Heart right ventricle (tissue), 16 donors: ENCODE data around the gene CD55. TPM values are rescaled to one million over a fixed set of nuclear protein-coding genes. Genes with fewer than 3 reads are reported as not detected.
A peak's percentile ranks its signal among the peaks of the same experiment; 100 is the strongest.

Experiments
- ATAC-seq, 8 donors: fragments of 200-7000 bp; cut with Tn5 transposase; one replicate each; pipeline ENCODE4 v1.9.1; 2020; ENCODE audit warnings: mild to moderate bottlenecking in 8 of 8, moderate library complexity in 8 of 8, moderate number of reproducible peaks in 1 of 8
- DNase-seq, 2 donors: peaks; one replicate each; pipeline ENCODE4 v3.0.0-alpha.2; 2020
- H3K27ac ChIP-seq, 10 donors: fragments of 200-600 bp; sonication (generic) in 2 of 10; one replicate each; pipeline versions ENCODE4 v1.5.0 to v1.8.0; 2020 to 2022; ENCODE audit warnings: mild to moderate bottlenecking in 3 of 10
- H3K27me3 ChIP-seq, 7 donors: fragments of 200-600 bp; one replicate each; pipeline ENCODE4 v1.8.0; 2021 to 2022; ENCODE audit warnings: mild to moderate bottlenecking in 2 of 7
- H3K36me3 ChIP-seq, 9 donors: fragments of 200-600 bp; sonication (generic) in 1 of 9; one replicate each; pipeline versions ENCODE4 v1.5.0 to v1.8.0; 2020 to 2022; ENCODE audit warnings: mild to moderate bottlenecking in 2 of 9
- H3K4me1 ChIP-seq, 9 donors: fragments of 200-600 bp; sonication (generic) in 1 of 9; one replicate each; pipeline versions ENCODE4 v1.5.0 to v1.8.0; 2020 to 2022; ENCODE audit warnings: mild to moderate bottlenecking in 4 of 9
- H3K4me3 ChIP-seq, 10 donors: fragments of 200-600 bp; sonication (generic) in 2 of 10; one replicate each; pipeline versions ENCODE4 v1.5.0 to v1.8.0; 2020 to 2022; ENCODE audit warnings: mild to moderate bottlenecking in 7 of 10, moderate library complexity in 2 of 10
- H3K9me3 ChIP-seq, 11 donors: fragments of 200-600 bp in 10 of 11; sonication (generic) in 2 of 11; one replicate each; pipeline versions ENCODE4 v1.5.0 to v1.8.0; 2013 to 2022; ENCODE audit warnings: mild to moderate bottlenecking in 2 of 11, control low read depth in 1 of 11, moderate library complexity in 1 of 11
- CTCF ChIP-seq, 9 donors: fragments of 200-600 bp; sonication (generic) in 2 of 9; IDR thresholded peaks; one replicate each; pipeline versions ENCODE4 v1.5.0 to v1.8.0; 2021 to 2022; ENCODE audit warnings: antibody characterized with exemption in 9 of 9, mild to moderate bottlenecking in 5 of 9, moderate library complexity in 1 of 9
- WGBS, 2 donors: extraction: QIAGEN DNeasy Blood & Tissue Kit; methylation state at CpG; one replicate each; pipeline ENCODE4 v1.1.7; 2013; ENCODE audit warnings: inconsistent platforms in 1 of 2; 5-methylcytosine and 5-hydroxymethylcytosine counted together
- intact Hi-C, 10 donors: fragments of 100-400 bp; cut with DNase I; formaldehyde crosslinking; loops; one replicate each; pipeline versions ENCODE4 v1.11.1 to v1.14.2; 2022
- polyA plus RNA-seq, 2 donors: library from polyadenylated mRNA; stranded (reverse); fragments of 200-250 nt; gene quantifications; one replicate each; pipeline ENCODE4 v1.2.3, GENCODE V29; 2013
- total RNA-seq, 10 donors: library from RNA; stranded (reverse); fragmentation: NEBNext Ultra II Directional in 3 of 10; extraction: Animal tissue kit (Norgen Biotek cat#: 25700) in 3 of 10; gene quantifications; one replicate each; pipeline versions ENCODE4 v1.2.1 to v1.2.4, GENCODE V29; 2021 to 2023
- donor health status: Arrhythmogenic right ventricular cardiomyopathy.
- donor health status: ischemic (EF 13 %, LVEDD 7.1; RV severe dilation, severe dysfunction).
- donor health status: healthy with polysubstance abuse.
- donor health status: DM: no; HTN: yes; CAD: no.
- donor health status: DM: no; HTN: no; CAD: no.
- donor health status: ischemic (EF 25% LVEDD 6.9; RV normal size, moderate dysfunction).
- donor health status: ischemic (EF 25% LVEDD 5.7; RV mildly dilated, moderate dysfunction).
- donor health status: healthy.
- donor health status: DM: yes; HTN: yes; CAD: no.
- donor health status: Ischemic cardiomyopathy.
- donor health status: ischemic (EF 35%, LVEDD 5.7; RV mildly dilated, moderate dysfunction).
- donor health status: nonischemic (EF 11% LVEDD 7.7; RV severe dilation, severe dysfunction).
- donor health status: DM: yes; HTN: yes; CAD: no.
- donor health status: PGD.
- donor health status: ischemic (EF 29% LVEDD 5.4; RV normal size, mild dysfunction).
- donor health status: nonischemic (EF 23%, LVEDD 6.1; RV moderate dilation, normal function).

Gene CD55
- total and polyA plus RNA-seq, 12 donors = 25.3 to 132 (median 81.4) TPM

GRCh38 chr1:207289756-207290155 lies 31.7 kb upstream of the CD55 start:
- no peak overlapping the region for H3K27ac ChIP-seq
- TF ChIP-seq CTCF (IDR thresholded peaks at IDR 0.05) = no peak
- peaks cover 0 to 7% (median 0%) of the 10 kb centered on the region in 11 donors for H3K9me3 ChIP-seq
- intact Hi-C loops = no loop called here
- H3K4me1 ChIP-seq = peaks cover 0 to 23% (median 4%) of the 10 kb centered on the region in 9 donors
- no peak overlapping the region for H3K4me3 ChIP-seq
- H3K27me3 ChIP-seq = no peaks in the 10 kb centered on the region
- no peaks in the 10 kb centered on the region for H3K36me3 ChIP-seq
- ATAC-seq (no peak), DNase-seq (no peak)

GRCh38 chr1:207291723-207292122 lies 29.8 kb upstream of the CD55 start:
- intact Hi-C loops = no loop called here
- H3K27me3 ChIP-seq = no peaks in the 10 kb centered on the region
- ATAC-seq (no peak), DNase-seq (no peak)
- H3K9me3 ChIP-seq = peaks cover 0 to 7% (median 0%) of the 10 kb centered on the region in 11 donors
- WGBS, 2 donors = 91 to 98% methylated on average over 2 of the region's 2 CpGs
- no peak overlapping the region for H3K4me3 ChIP-seq
- no peak overlapping the region for H3K27ac ChIP-seq
- no peaks in the 10 kb centered on the region for H3K36me3 ChIP-seq
- no peak for TF ChIP-seq CTCF (IDR thresholded peaks at IDR 0.05)
- H3K4me1 ChIP-seq = peaks cover 0 to 20% (median 0%) of the 10 kb centered on the region in 9 donors

GRCh38 chr1:207298186-207298585 lies 23.3 kb upstream of the CD55 start:
- ATAC-seq (peak in 5 of 8 donors; percentile 64 to 80 (median 74)), DNase-seq (no peak)
- TF ChIP-seq CTCF (IDR thresholded peaks at IDR 0.05) = no peak
- peak overlapping the region in 7 of 10 donors; percentile 17 to 68 (median 45) for H3K27ac ChIP-seq
- H3K27me3 ChIP-seq = no peaks in the 10 kb centered on the region
- no peaks in the 10 kb centered on the region for H3K36me3 ChIP-seq
- H3K4me1 ChIP-seq = peaks cover 0 to 20% (median 0%) of the 10 kb centered on the region in 9 donors
- H3K4me3 ChIP-seq = peak overlapping the region in 1 of 10 donors; percentile 28
- 52 to 58% methylated on average over 2 of the region's 2 CpGs for WGBS, 2 donors
- intact Hi-C loops = no loop called here
- H3K9me3 ChIP-seq = no peaks in the 10 kb centered on the region

GRCh38 chr1:207298636-207299398 lies 22.7 kb upstream of the CD55 start:
- Histone ChIP-seq H3K27me3 (no peaks in the 10 kb centered on the region), H3K9me3 (no peaks in the 10 kb centered on the region), H3K27ac (peak overlapping the region in 7 of 10 donors; percentile 17 to 68 (median 45)), H3K4me3 (peak overlapping the region in 1 of 10 donors; percentile 28), H3K4me1 (peaks cover 0 to 23% (median 0%) of the 10 kb centered on the region in 9 donors), H3K36me3 (no peaks in the 10 kb centered on the region)
- DNase-seq = no peak
- ATAC-seq = peak in 2 of 8 donors; percentile 14 to 24
- 63 to 75% methylated on average over 4 of the region's 4 CpGs for WGBS, 2 donors
- TF ChIP-seq CTCF (IDR thresholded peaks at IDR 0.05) = no peak
- intact Hi-C loops = no loop called here
